H9 (cell line): ENCODE results near the gene PHAF1. TPM values are rescaled to one million over a fixed set of nuclear protein-coding genes. Genes with fewer than 3 reads are reported as not detected.

Experiments
- DNase-seq: peaks from one replicate; pipeline ENCODE4 v3.0.0-alpha.2; 2017
- H2AFZ ChIP-seq: one replicate; pipeline ENCODE4 v1.6.1; 2013; ENCODE audit warnings: mild to moderate bottlenecking, low read length, control low read depth, moderate library complexity
- H2AK5ac ChIP-seq: 2 replicates; pipeline ENCODE4 v1.6.1; 2013; ENCODE audit warnings: low read length, control low read depth, mixed read lengths; ENCODE audit not compliant: insufficient read length
- H2BK120ac ChIP-seq: one replicate; pipeline ENCODE4 v1.6.1; 2013; ENCODE audit warnings: low read depth, mild to moderate bottlenecking, low read length, control low read depth, inconsistent platforms; ENCODE audit not compliant: poor library complexity, severe bottlenecking
- H2BK12ac ChIP-seq: 2 replicates; pipeline ENCODE4 v1.6.1; 2013; ENCODE audit warnings: low read length, control low read depth, mixed read lengths, low read depth; ENCODE audit not compliant: insufficient read length
- H2BK15ac ChIP-seq: 2 replicates; pipeline ENCODE4 v1.6.1; 2013; ENCODE audit warnings: low read depth, low read length, control low read depth
- H2BK20ac ChIP-seq: one replicate; pipeline ENCODE4 v1.6.1; 2013; ENCODE audit warnings: low read depth, mild to moderate bottlenecking, low read length, control low read depth, inconsistent platforms; ENCODE audit not compliant: poor library complexity, severe bottlenecking
- H2BK5ac ChIP-seq: 2 replicates; pipeline ENCODE4 v1.6.1; 2013; ENCODE audit warnings: low read length, control low read depth, mixed read lengths; ENCODE audit not compliant: insufficient read length
- H3K14ac ChIP-seq: 2 replicates; pipeline ENCODE4 v1.6.1; 2013; ENCODE audit warnings: low read length, control low read depth; ENCODE audit not compliant: insufficient read depth
- H3K18ac ChIP-seq: 2 replicates; pipeline ENCODE4 v1.6.1; 2013; ENCODE audit warnings: low read depth, mild to moderate bottlenecking, mixed read lengths, low read length, control low read depth; ENCODE audit not compliant: insufficient read length
- H3K23ac ChIP-seq: 2 replicates; pipeline ENCODE4 v1.6.1; 2013; ENCODE audit warnings: low read length, control low read depth, mixed read lengths, low read depth; ENCODE audit not compliant: insufficient read length
- H3K23me2 ChIP-seq: 2 replicates; pipeline ENCODE4 v1.6.1; 2013; ENCODE audit warnings: low read depth, mild to moderate bottlenecking, mixed read lengths, low read length, control low read depth; ENCODE audit not compliant: insufficient read length, poor library complexity, severe bottlenecking
- H3K27ac ChIP-seq: 2 replicates; pipeline ENCODE4 v1.5.1; 2013; ENCODE audit warnings: low read length, control low read depth, mixed read lengths, low read depth; ENCODE audit not compliant: insufficient read length
- H3K27me3 ChIP-seq: 2 replicates; pipeline ENCODE4 v1.6.1; 2013; ENCODE audit warnings: low read length, control low read depth, inconsistent platforms; ENCODE audit not compliant: insufficient read depth
- H3K4ac ChIP-seq: 2 replicates; pipeline ENCODE4 v1.6.1; 2013; ENCODE audit warnings: low read depth, mild to moderate bottlenecking, control low read depth, inconsistent platforms, low read length, moderate library complexity
- H3K4me1 ChIP-seq: 2 replicates; pipeline ENCODE4 v1.6.1; 2013; ENCODE audit warnings: low read length, control low read depth, inconsistent platforms; ENCODE audit not compliant: insufficient read depth
- H3K4me2 ChIP-seq: 2 replicates; pipeline ENCODE4 v1.6.1; 2013; ENCODE audit warnings: low read length, control low read depth, mixed read lengths; ENCODE audit not compliant: insufficient read length, insufficient read depth
- H3K56ac ChIP-seq: 2 replicates; pipeline ENCODE4 v1.6.1; 2013; ENCODE audit warnings: low read depth, mild to moderate bottlenecking, mixed read lengths, low read length, control low read depth; ENCODE audit not compliant: insufficient read length
- H3K79me1 ChIP-seq: 2 replicates; pipeline ENCODE4 v1.6.1; 2013; ENCODE audit warnings: low read depth, mild to moderate bottlenecking, moderate library complexity, low read length, control low read depth, inconsistent platforms; ENCODE audit not compliant: insufficient read depth, poor library complexity, severe bottlenecking
- H3K79me2 ChIP-seq: 2 replicates; pipeline ENCODE4 v1.6.1; 2013; ENCODE audit warnings: low read length, control low read depth, inconsistent platforms; ENCODE audit not compliant: insufficient read depth
- H3K9ac ChIP-seq: 2 replicates; pipeline ENCODE4 v1.6.1; 2013; ENCODE audit warnings: low read length, control low read depth, mixed read lengths; ENCODE audit not compliant: insufficient read length; ENCODE audit errors: extremely low read depth
- H3K9me3 ChIP-seq: one replicate; pipeline ENCODE4 v1.6.1; 2013; ENCODE audit warnings: low read depth, low read length, inconsistent platforms; ENCODE audit not compliant: control insufficient read depth
- H3T11ph ChIP-seq: one replicate; pipeline ENCODE4 v1.6.1; 2013; ENCODE audit warnings: mild to moderate bottlenecking, low read length, control low read depth, inconsistent platforms
- H4K20me1 ChIP-seq: one replicate; pipeline ENCODE4 v1.6.1; 2013; ENCODE audit not compliant: control insufficient read depth, insufficient read length, insufficient read depth
- H4K5ac ChIP-seq: 2 replicates; pipeline ENCODE4 v1.6.1; 2013; ENCODE audit warnings: low read depth, mild to moderate bottlenecking, mixed read lengths, low read length, control low read depth; ENCODE audit not compliant: insufficient read length
- H4K8ac ChIP-seq: replicated peaks from 2 replicates; pipeline ENCODE4 v1.6.1; 2013; ENCODE audit warnings: low read length, control low read depth, mixed read lengths, low read depth; ENCODE audit not compliant: insufficient read length
- H4K91ac ChIP-seq: 2 replicates; pipeline ENCODE4 v1.6.1; 2013; ENCODE audit warnings: low read depth, mild to moderate bottlenecking, moderate library complexity, mixed read lengths, low read length, control low read depth; ENCODE audit not compliant: insufficient read length
- H3K27ac Mint-ChIP-seq, 3 experiments: 2 replicates in 2 of 3; 3 replicates in 1 of 3; pipeline ENCODE4 v1.8.0; 2020 to 2021; ENCODE audit warnings: mixed read lengths in 3 of 3, mild to moderate bottlenecking in 1 of 3, moderate library complexity in 1 of 3
- H3K27me3 Mint-ChIP-seq: 2 replicates; pipeline ENCODE4 v1.8.0; 2021; ENCODE audit warnings: low read depth, mild to moderate bottlenecking, moderate library complexity, mixed read lengths
- H3K36me3 Mint-ChIP-seq, 3 experiments: 2 replicates in 2 of 3; 3 replicates in 1 of 3; pipeline ENCODE4 v1.8.0; 2020 to 2021; ENCODE audit warnings: low read depth in 3 of 3, mixed read lengths in 3 of 3; ENCODE audit not compliant: insufficient read depth in 1 of 3
- H3K4me1 Mint-ChIP-seq, 2 experiments: 2 replicates each; pipeline ENCODE4 v1.8.0; 2020; ENCODE audit warnings: mixed read lengths in 2 of 2
- H3K4me3 Mint-ChIP-seq, 2 experiments: 2 replicates in 1 of 2; 3 replicates in 1 of 2; pipeline ENCODE4 v1.8.0; 2020 to 2021; ENCODE audit warnings: mild to moderate bottlenecking in 2 of 2, mixed read lengths in 2 of 2, moderate library complexity in 1 of 2
- H3K9me3 Mint-ChIP-seq, 2 experiments: 2 replicates in 1 of 2; 3 replicates in 1 of 2; pipeline ENCODE4 v1.8.0; 2020; ENCODE audit warnings: mild to moderate bottlenecking in 2 of 2, mixed read lengths in 2 of 2, moderate library complexity in 1 of 2
- CTCF ChIP-seq: fragments of 200-600 bp; sonication (generic); conservative IDR thresholded peaks from 3 replicates; pipeline ENCODE4 v1.8.0; 2021; ENCODE audit warnings: antibody characterized with exemption, mild to moderate bottlenecking
- WGBS: extraction: QIAGEN DNeasy Blood & Tissue Kit; methylation state at CpG from one replicate; pipeline ENCODE4 v1.1.7; 2013; ENCODE audit warnings: missing lambda C conversion rate, low lambda C conversion rate, mixed read lengths; ENCODE audit not compliant: insufficient read length; ENCODE audit errors: extremely low coverage; 5-methylcytosine and 5-hydroxymethylcytosine counted together
- total RNA-seq: library from RNA; stranded (reverse); gene quantifications from 2 replicates; pipeline ENCODE4 v1.2.1, GENCODE V29; 2021

The PHAF1 gene
- total RNA-seq, 1 experiment from 2014 or later: 18.8 TPM

- no peak overlapping the region; a peak in 1 of 5 replicates for H3K4me3 Mint-ChIP-seq
- H3K27ac Mint-ChIP-seq: no peak overlapping the region
These were observed 66.9 kb downstream of the PHAF1 start for GRCh38 chr16:67176662-67177061.

More at GRCh38 chr16:67176662-67177061, 66.9 kb downstream of the PHAF1 start:
- Mint-ChIP-seq H3K36me3 (peaks cover 0 to 7% (median 6%) of the 10 kb centered on the region in 3 experiments; a peak in 2 of 7 replicates), H3K27me3 (peaks cover 58% of the 10 kb centered on the region), H3K4me1 (peaks cover 28% of the 10 kb centered on the region in 2 experiments), H3K9me3 (no peaks in the 10 kb centered on the region; a peak in 1 of 5 replicates)
- H3K4me2 ChIP-seq: no peak overlapping the region
- no peak overlapping the region for H3T11ph ChIP-seq
- peaks cover 21% of the 10 kb centered on the region; the same call in 1 of the 2 replicates for H3K27me3 ChIP-seq
- no peak overlapping the region for H3K18ac ChIP-seq
- no peak overlapping the region for H2BK15ac ChIP-seq
- H3K4ac ChIP-seq: no peak overlapping the region
- no peaks in the 10 kb centered on the region for H3K79me2 ChIP-seq
- H4K5ac ChIP-seq: no peak overlapping the region
- no peak overlapping the region for H2AK5ac ChIP-seq
- H3K14ac ChIP-seq: no peak overlapping the region
- no peak overlapping the region for H4K91ac ChIP-seq
- H3K4me1 ChIP-seq: peaks cover 2% of the 10 kb centered on the region; the same call in 1 of the 2 replicates
- no peak overlapping the region for H4K8ac ChIP-seq
- H2BK12ac ChIP-seq: no peak overlapping the region
- no peaks in the 10 kb centered on the region for H3K79me1 ChIP-seq
- H3K23ac ChIP-seq: no peak overlapping the region
- H3K23me2 ChIP-seq: peaks cover 17% of the 10 kb centered on the region
- no peak for TF ChIP-seq CTCF
- H3K9ac ChIP-seq: no peak overlapping the region
- no peak overlapping the region for H2BK5ac ChIP-seq
- H4K20me1 ChIP-seq: no peaks in the 10 kb centered on the region
- no peak overlapping the region for H2BK20ac ChIP-seq
- no peak overlapping the region for H3K27ac ChIP-seq
- no CpG with 5 or more reads among the region's 12 CpGs for WGBS
- no peak for DNase-seq
- no peaks in the 10 kb centered on the region for H3K9me3 ChIP-seq
- no peak overlapping the region for H2AFZ ChIP-seq
- H2BK120ac ChIP-seq: no peak overlapping the region
- no peak overlapping the region for H3K56ac ChIP-seq
